ENCODE data around the gene CTSD.

DNA sequence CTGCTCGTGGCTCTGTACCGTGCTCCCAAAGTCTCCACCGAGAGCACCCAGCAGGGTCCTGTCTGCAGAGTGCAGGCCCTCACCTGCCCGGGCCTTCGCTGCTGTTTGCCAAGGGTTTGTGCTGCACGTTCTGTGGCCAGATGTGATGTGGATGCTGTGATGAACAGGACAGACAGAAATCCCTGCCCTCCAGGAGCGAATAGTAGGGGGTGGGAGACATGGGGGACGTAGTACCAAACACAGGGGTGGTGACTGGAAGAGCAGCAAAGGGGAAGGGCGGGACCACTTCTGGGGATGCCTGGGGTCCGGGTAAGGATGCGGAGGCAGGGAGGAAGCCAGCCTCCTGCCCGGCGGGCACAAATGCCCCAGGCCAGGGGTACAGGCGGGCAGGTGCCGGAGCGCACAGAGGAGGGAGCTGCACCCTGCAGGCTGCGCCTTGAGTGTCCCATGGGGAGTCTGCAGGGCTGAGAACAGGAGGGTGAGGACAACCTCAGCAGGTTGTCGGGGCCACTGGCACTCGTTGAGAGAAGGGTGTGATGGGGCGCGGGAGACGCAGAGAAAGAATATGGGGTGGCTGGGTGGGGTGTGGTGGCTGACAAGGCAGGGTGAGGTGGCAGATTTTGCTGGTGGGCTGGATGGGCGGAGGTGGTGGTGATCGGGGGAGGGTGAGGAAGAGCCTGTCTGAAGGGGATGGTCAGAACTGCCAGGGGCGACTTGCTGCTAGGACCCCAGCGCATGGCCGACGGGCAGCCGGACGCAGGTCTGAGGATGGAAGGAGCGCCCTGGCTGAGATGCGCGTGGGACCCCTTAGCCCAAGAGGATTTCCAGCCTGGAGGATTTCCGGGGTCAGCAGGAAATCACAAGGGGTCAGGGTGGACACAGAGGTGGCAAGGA, 16.3 kb upstream of the CTSD start:
- TF ChIP-seq EP300 (conservative IDR thresholded peaks at IDR 0.05; ENCODE audit: poor library complexity, severe bottlenecking) = no peak
- TF ChIP-seq EZH2 (IDR thresholded peaks at IDR 0.05; ENCODE audit: borderline replicate concordance, insufficient read depth, low read length, poor library complexity, severe bottlenecking) = no peak
- TF ChIP-seq, protein P1, sequence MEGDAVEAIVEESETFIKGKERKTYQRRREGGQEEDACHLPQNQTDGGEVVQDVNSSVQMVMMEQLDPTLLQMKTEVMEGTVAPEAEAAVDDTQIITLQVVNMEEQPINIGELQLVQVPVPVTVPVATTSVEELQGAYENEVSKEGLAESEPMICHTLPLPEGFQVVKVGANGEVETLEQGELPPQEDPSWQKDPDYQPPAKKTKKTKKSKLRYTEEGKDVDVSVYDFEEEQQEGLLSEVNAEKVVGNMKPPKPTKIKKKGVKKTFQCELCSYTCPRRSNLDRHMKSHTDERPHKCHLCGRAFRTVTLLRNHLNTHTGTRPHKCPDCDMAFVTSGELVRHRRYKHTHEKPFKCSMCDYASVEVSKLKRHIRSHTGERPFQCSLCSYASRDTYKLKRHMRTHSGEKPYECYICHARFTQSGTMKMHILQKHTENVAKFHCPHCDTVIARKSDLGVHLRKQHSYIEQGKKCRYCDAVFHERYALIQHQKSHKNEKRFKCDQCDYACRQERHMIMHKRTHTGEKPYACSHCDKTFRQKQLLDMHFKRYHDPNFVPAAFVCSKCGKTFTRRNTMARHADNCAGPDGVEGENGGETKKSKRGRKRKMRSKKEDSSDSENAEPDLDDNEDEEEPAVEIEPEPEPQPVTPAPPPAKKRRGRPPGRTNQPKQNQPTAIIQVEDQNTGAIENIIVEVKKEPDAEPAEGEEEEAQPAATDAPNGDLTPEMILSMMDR (IDR thresholded peaks at IDR 0.05; ENCODE audit: poor library complexity, severe bottlenecking) = no peak

Measured in neural cell (in vitro differentiated cells).